Esophagus squamous epithelium (tissue), 5 donors: ENCODE results near the gene ERCC4. TPM values are rescaled to one million over a fixed set of nuclear protein-coding genes. Genes with fewer than 3 reads are reported as not detected.
A peak's percentile ranks its signal among the peaks of the same experiment; 100 is the strongest.

Experiments
- DNase-seq: peaks from one replicate; lab custom pipeline; 2025; lab: John Stamatoyannopoulos, UW
- H3K27ac ChIP-seq, 4 donors: fragments of 200-600 bp; sonication (generic); one replicate each; pipeline ENCODE4 v1.5.1; 2016 to 2019; ENCODE audit warnings: mild to moderate bottlenecking in 1 of 4
- H3K27me3 ChIP-seq, 4 donors: fragments of 200-600 bp; sonication (generic); 1 replicate in 3 of 4; 2 replicates in 1 of 4; pipeline versions ENCODE4 v1.5.1 to v1.6.0; 2017 to 2021; ENCODE audit warnings: antibody characterized with exemption in 1 of 4
- H3K36me3 ChIP-seq, 3 donors: fragments of 200-600 bp; sonication (generic); one replicate each; pipeline ENCODE4 v1.5.1; 2016 to 2019
- H3K4me1 ChIP-seq, 3 donors: fragments of 200-600 bp; sonication (generic); one replicate each; pipeline ENCODE4 v1.5.1; 2017 to 2019
- H3K4me3 ChIP-seq, 4 donors: fragments of 200-600 bp; sonication (generic); 1 replicate in 3 of 4; 2 replicates in 1 of 4; pipeline ENCODE4 v1.5.1; 2016 to 2019; ENCODE audit warnings: mild to moderate bottlenecking in 2 of 4, moderate library complexity in 1 of 4
- H3K9me3 ChIP-seq, 3 donors: fragments of 200-600 bp; sonication (generic); one replicate each; pipeline ENCODE4 v1.5.1; 2016 to 2019
- CTCF ChIP-seq, 6 experiments: fragments of 450-650 bp in 4 of 6; fragments of 200-600 bp in 2 of 6; sonication (generic) in 2 of 6; IDR thresholded peaks; one replicate each; pipeline ENCODE4 v1.5.1; 2016 to 2019; ENCODE audit warnings: antibody characterized with exemption in 6 of 6, mild to moderate bottlenecking in 4 of 6, moderate library complexity in 4 of 6
- POLR2A ChIP-seq, 4 donors: fragments of 450-650 bp; IDR thresholded peaks; one replicate each; pipeline ENCODE4 v1.6.1; 2017; ENCODE audit warnings: antibody characterized with exemption in 4 of 4, mild to moderate bottlenecking in 4 of 4, moderate library complexity in 3 of 4
- WGBS, 2 donors: methylation state at CpG; one replicate each; pipeline ENCODE4 v1.1.5; 2018; 5-methylcytosine and 5-hydroxymethylcytosine counted together
- intact Hi-C: fragments of 100-400 bp; cut with DNase I; formaldehyde crosslinking; loops from one replicate; pipeline ENCODE4 v1.15.0; 2022
- total RNA-seq, 4 donors: library from RNA; depleted of rRNA; stranded (reverse); fragments of >200 nt; gene quantifications; one replicate each; pipeline ENCODE4 v1.1.0, GENCODE V29; 2016
- donor health status: DM: yes; HTN: yes; CAD: no.

The ERCC4 gene
- total RNA-seq, 4 donors from 2014 or later: 4.4 to 8.2 (median 4.8) TPM

- no peak overlapping the region for H3K4me3 ChIP-seq
- no peaks in the 10 kb centered on the region for H3K27me3 ChIP-seq
- 84 to 87% methylated on average over 12 of the region's 12 CpGs for WGBS, 2 donors
- H3K27ac ChIP-seq: no peak overlapping the region
- H3K36me3 ChIP-seq: peaks cover 8 to 68% (median 12%) of the 10 kb centered on the region in 3 donors
- intact Hi-C loops: no loop called here
- peak in 2 of 6 experiments; percentile 13 to 35 for TF ChIP-seq CTCF (IDR thresholded peaks at IDR 0.05)
- TF ChIP-seq POLR2A (IDR thresholded peaks at IDR 0.05): no peak
- DNase-seq: no peak
- H3K4me1 ChIP-seq: peaks cover 0 to 26% (median 0%) of the 10 kb centered on the region in 3 donors
- no peaks in the 10 kb centered on the region for H3K9me3 ChIP-seq
Observed at GRCh38 chr16:13935408-13935807, 15.5 kb downstream of the ERCC4 start.

DNA sequence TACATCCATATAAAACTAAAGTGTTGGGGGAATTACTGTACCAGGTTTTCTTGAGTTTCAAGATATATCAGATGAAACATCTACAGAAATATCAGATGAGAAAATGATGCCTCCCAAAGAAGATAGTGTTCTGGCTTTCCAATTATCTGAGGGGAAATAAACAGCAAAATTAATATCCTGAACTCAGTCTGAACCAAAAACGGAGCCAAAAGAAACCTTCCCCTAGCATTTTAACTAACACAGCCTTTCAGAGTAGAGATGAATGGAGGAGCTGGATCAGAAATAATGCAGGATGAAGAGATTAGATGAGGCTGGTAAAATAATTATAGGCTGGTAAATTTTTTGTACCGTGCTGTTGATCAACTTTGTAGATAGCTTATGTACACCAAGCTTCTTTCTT, 16.2 kb downstream of the ERCC4 start:
- peaks cover 6 to 62% (median 12%) of the 10 kb centered on the region in 3 donors for H3K36me3 ChIP-seq
- no peak for DNase-seq
- H3K27me3 ChIP-seq: no peaks in the 10 kb centered on the region
- intact Hi-C loops: no loop called here
- H3K27ac ChIP-seq: peak overlapping the region in 2 of 4 donors; percentile 36 to 38
- TF ChIP-seq POLR2A (IDR thresholded peaks at IDR 0.05): no peak
- no peak for TF ChIP-seq CTCF (IDR thresholded peaks at IDR 0.05)
- H3K4me1 ChIP-seq: peaks cover 0 to 34% (median 0%) of the 10 kb centered on the region in 3 donors
- WGBS, 2 donors: 74 to 90% methylated on average over 2 of the region's 2 CpGs
- no peaks in the 10 kb centered on the region for H3K9me3 ChIP-seq
- no peak overlapping the region for H3K4me3 ChIP-seq

DNA sequence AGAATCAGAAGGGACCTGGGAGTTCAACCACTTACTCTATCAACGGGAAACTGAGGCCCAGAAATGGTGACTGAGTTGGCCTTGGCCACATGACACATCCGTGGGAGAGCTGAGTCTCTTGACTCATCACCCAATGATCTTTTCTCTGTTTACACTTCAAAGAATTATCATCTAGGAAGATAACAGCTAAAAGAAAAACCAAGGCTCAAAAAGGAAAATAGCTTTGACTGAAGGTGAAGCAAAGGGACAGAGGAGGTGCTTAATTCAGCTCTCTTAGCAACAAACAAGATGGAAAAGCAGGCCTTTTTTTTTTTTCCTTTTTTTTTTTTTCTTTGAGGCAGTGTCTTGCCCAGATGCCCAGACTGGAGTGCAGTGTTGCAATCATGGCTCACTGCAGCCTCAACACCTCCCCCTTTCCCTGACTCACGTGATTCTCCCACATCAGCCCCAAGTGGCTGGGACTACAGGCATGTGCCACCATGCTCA, 16.7 kb downstream of the ERCC4 start:
- WGBS, 2 donors: 23 to 32% methylated on average over 3 of the region's 3 CpGs
- H3K9me3 ChIP-seq: no peaks in the 10 kb centered on the region
- TF ChIP-seq POLR2A (IDR thresholded peaks at IDR 0.05): no peak
- TF ChIP-seq CTCF (IDR thresholded peaks at IDR 0.05): no peak
- H3K27me3 ChIP-seq: no peaks in the 10 kb centered on the region
- DNase-seq: no peak
- intact Hi-C loops: no loop called here
- H3K27ac ChIP-seq: peak overlapping the region in 2 of 4 donors; percentile 36 to 38
- no peak overlapping the region for H3K4me3 ChIP-seq
- H3K4me1 ChIP-seq: peaks cover 0 to 35% (median 0%) of the 10 kb centered on the region in 3 donors
- peaks cover 5 to 57% (median 12%) of the 10 kb centered on the region in 3 donors for H3K36me3 ChIP-seq

DNA sequence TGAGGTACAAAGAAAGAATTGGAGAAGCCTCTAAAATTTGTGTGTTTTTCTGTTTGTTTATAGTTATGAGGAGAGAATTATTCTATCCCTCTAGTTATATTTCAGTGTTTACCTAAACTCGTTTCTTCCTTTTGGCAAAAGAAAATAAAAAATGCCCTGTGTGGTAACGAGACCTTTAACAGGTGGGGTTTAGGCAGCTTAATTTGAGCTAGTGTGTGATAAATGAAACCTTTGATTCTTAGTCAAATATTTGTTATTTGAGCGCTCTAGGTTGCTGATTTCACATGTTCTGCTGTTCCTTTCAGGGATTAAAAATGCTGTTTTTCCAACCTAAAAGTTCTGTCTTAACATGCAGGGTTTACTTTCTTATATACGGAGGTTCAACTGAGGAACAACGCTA, 17.5 kb downstream of the ERCC4 start:
- TF ChIP-seq POLR2A (IDR thresholded peaks at IDR 0.05) (no peak), CTCF (IDR thresholded peaks at IDR 0.05) (no peak)
- Histone ChIP-seq H3K27me3 (no peaks in the 10 kb centered on the region), H3K36me3 (peaks cover 5 to 51% (median 12%) of the 10 kb centered on the region in 3 donors), H3K27ac (peak overlapping the region in 2 of 4 donors; percentile 26 to 38), H3K4me1 (peaks cover 0 to 35% (median 0%) of the 10 kb centered on the region in 3 donors), H3K4me3 (no peak overlapping the region), H3K9me3 (no peaks in the 10 kb centered on the region)
- 38 to 68% methylated on average over 5 of the region's 5 CpGs for WGBS, 2 donors
- no peak for DNase-seq
- intact Hi-C loops: no loop called here

DNA sequence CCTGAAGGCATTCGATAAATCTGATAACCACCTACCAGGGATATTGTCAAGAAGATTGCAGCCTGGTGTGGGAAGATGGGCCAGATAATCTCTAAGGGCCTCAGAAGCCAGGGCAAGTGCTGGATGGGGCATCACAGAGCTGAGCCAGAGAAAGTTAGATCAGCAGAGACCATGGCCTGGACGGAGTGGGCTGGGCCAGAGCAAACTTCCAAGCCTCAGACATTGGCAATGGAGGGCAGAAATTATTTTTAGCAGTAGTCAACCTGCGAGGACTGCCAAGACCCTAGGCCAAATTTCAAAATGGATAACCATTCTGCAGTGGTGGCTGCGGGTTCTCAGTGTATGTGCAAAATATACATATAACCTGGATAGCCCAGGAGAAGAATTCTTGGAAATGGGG, 18.5 kb downstream of the ERCC4 start:
- 89 to 92% methylated on average over 4 of the region's 4 CpGs for WGBS, 2 donors
- H3K4me3 ChIP-seq: no peak overlapping the region

More for the DNA sequence above, 18.5 kb downstream of the ERCC4 start:
- Histone ChIP-seq H3K27me3 (no peaks in the 10 kb centered on the region), H3K4me1 (peaks cover 0 to 35% (median 0%) of the 10 kb centered on the region in 3 donors), H3K36me3 (peaks cover 5 to 42% (median 12%) of the 10 kb centered on the region in 3 donors), H3K9me3 (no peaks in the 10 kb centered on the region), H3K27ac (no peak overlapping the region)
- TF ChIP-seq CTCF (IDR thresholded peaks at IDR 0.05): no peak
- TF ChIP-seq POLR2A (IDR thresholded peaks at IDR 0.05): no peak
- DNase-seq: no peak
- intact Hi-C loops: no loop called here
